Left renal cortex interstitium (tissue), 4 donors: ENCODE measurements around the gene RIPOR2. TPM values are rescaled to one million over a fixed set of nuclear protein-coding genes. Genes with fewer than 3 reads are reported as not detected.
"Not testable (repeated sequence)": the region's sequence is repeated elsewhere in the genome, so short reads cannot be mapped to it uniquely, and the experiment has no call there.

Source experiments
- DNase-seq, 4 donors: peaks; one replicate each; pipeline ENCODE4 v3.0.0-alpha.2; 2013; ENCODE audit warnings: low read depth in 4 of 4, low spot score in 2 of 4, missing footprints in 1 of 4
- polyA plus RNA-seq, 4 donors: library from polyadenylated mRNA; unstranded; fragments of 120-200 nt; gene quantifications; one replicate each; pipeline ENCODE4 v1.2.1, GENCODE V29; 2013; ENCODE audit not compliant: insufficient read length in 4 of 4

RIPOR2 gene
- polyA plus RNA-seq, 4 donors, result 6.0 to 8.8 (median 7.1) TPM

- no peak for DNase-seq
Measured at GRCh38 chr6:24953726-24954125, 18.0 kb upstream of the RIPOR2 start.

- DNase-seq, result no peak
Measured at GRCh38 chr6:24951811-24952299, 16.1 kb upstream of the RIPOR2 start.

GRCh38 chr6:24950218-24950941 is 14.6 kb upstream of the RIPOR2 start:
- DNase-seq, result no peak

- DNase-seq, result no peak
Measured at GRCh38 chr6:24949020-24949569, 13.3 kb upstream of the RIPOR2 start.

DNA sequence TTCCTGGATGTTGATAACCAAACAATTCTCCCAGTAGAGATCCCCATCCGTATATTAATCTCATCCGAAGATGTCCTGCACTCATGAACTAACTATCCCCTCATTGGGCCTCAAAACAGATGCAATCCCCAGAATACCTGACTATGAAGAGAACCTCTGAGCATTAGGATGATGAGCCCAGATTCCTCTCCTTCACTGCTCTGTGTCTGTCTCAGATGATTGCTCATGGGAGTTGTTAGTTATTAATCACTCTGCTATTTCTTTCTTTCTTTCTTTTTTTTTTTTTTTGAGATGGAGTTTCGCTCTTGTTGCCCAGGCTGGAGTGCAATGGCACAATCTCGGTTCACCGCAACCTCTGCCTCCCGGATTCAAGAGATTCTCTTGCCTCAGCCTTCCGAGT is 12.5 kb upstream of the RIPOR2 start:
- DNase-seq, result not testable (repeated sequence)

DNA sequence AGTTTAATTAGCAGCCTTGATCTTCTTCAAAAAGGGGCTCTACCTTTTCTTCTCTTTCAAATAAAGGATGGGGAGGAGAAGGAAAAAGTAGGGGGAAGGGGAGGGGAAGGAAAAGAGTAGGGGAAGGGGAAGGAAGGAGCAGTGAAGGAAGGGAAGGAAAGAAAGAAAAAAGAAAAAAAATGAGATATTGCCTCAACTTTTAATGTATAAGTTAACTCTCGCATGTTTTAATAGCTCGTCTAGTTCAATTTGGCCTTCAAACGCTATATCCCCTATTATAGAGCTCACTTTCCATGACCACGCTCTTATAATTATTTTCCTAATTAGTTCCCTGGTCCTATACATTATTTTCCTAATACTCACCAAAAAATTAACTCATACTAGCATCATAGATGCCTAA is 11.9 kb upstream of the RIPOR2 start:
- no peak for DNase-seq

DNA sequence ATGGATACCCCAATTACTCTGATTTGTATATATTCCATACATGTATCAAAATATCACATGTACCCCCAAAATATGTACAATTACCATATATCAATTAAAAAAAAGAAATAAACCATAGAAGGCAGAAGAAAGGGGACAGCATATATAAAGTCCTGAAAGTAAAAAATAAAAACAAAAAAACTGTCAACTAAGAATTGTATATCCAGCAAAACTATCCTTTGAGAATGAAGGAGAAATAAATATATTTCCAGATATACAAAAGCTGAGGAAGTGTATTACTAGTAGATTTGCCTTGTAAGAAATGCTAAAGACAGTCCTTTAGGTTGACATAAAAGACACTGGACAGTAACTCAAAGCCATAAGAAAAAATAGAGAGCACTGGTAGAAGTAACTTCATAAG is 9.3 kb upstream of the RIPOR2 start:
- DNase-seq, result no peak

DNA sequence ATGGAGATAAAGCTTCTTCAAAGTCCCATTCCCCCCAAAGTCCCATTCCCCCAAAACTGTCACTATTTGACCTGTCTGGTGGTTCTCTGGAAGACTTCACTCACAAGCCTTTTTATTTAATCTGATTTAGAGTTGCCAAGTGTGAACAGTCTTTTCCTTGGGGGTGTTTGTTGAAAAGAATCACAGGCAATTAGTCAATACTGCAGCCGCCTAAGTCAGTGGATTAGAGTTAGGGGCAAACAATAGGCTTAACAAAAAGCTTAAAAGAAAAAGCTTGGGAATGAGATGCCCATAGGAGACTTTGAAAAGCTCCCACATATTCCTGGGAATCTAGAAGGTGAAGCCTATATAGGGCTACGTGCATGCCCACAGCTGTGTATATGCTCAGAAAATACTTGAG is 8.0 kb upstream of the RIPOR2 start:
- DNase-seq, result no peak

GRCh38 chr6:24940311-24940917 is 4.7 kb upstream of the RIPOR2 start:
- DNase-seq, result no peak

- DNase-seq, result no peak
Measured at GRCh38 chr6:24936641-24937317, 1.0 kb upstream of the RIPOR2 start.

DNA sequence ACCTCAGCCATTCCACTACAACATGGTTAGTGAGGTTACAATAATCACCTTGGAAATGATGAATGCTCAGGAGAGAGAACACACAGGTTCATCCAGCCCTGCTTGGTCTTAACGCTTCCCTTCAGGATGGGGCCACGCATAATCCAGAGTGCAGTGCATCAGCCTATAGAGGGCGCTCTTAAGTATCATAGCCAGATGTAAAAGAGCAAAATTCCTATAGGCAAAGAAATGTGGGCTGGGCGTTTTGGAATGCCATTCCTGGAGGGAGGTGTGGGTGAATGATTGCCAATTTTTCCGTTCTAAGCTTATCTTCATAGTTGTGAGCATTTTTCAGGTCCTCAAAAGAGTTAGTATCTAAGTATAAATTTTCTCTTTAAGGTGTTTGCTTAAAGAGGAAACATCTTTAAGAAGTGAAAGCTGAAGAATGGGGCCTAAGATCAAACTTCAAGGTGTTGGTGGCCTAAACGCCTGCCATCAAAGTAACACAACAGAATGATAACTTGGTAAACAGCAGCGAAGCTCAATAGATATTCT is 1.8 kb downstream of the RIPOR2 start:
- DNase-seq, result no peak

- no peak for DNase-seq
Measured at GRCh38 chr6:24933266-24933665, 2.5 kb downstream of the RIPOR2 start.

GRCh38 chr6:24932832-24933231 is 2.9 kb downstream of the RIPOR2 start:
- DNase-seq, result no peak

DNA sequence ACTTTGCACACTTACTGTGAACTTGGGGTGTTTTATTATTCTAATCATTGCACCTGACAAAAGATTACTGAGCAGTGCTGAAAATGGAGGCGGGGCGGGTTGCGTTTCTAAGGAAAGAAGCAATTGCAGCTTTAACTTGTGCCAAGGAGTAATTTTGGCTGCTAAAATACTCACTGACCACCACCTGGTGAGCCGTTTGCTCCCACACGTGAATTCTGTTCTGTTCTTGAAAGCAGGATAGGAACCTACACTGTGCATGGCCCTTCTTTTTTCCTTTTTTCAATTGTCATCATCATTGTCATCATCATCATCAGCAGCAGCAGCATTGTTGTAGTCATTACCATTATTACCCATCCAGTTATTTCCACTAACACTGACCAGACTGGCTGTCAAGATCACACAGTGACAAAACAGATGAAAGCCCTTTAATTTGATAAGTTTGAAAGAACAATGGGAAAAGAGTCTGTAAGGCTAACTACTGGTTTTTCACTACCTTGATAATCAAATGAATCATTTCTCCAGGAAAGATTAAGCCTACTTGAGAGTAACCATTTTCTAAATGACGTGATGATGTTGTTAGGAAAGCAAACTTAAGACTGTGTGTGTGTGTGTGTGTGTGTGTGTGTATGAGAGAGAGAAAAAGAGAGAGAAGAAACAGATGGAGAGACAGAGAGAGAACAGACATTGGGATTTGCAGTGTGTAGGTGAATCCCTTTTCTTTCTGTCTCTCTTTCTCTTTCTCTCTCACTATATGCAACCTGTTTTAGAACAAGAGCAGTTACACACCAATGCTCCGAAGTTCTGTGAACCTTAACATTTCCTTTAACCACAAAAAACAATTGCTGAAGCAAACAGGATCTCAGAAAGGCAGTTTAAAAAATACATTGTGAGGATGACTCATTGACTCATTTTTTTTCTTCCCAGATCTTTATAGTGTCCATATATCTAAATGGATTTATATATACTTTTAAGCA is 3.8 kb downstream of the RIPOR2 start:
- DNase-seq, result no peak

DNA sequence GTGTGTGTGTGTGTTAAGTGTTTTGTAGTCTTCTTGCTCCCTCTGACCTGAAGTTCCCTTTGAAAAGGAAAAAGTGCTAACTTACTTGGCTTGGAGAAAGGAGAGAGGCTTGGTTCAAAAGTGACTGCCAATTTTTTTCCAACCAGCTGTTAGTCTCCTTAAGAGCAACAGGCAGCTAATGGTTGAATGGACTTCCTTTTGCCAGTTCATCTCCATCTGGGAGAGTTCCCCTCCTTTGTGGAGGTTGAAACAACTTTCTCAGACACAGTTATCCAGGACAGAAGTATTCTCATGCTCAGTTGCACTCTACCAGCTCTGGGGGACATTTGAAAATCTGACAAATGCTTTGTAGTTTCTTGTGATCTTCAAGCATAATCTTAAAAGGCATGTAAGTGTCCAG is 4.5 kb downstream of the RIPOR2 start:
- no peak for DNase-seq

- no peak for DNase-seq
Measured at GRCh38 chr6:24930431-24930871, 5.3 kb downstream of the RIPOR2 start.

DNA sequence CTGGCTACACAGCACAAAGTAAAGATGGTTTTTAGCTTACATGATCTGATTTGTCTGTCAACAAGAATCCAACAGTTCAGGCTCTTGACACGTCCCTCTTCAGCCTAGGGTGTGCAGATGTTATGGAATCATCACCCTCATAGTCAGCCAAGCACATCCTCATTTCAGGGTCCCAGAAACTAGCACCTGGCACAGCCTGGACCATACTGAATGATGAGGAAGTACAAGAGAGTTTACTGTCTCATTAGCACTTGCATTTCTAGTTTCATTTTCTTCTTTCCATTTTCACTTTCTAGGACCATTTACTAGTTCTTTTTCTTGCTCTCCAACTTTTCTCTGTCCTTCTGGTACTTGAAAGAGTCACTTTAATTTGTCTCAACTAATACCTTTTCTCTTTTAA is 6.5 kb downstream of the RIPOR2 start:
- no peak for DNase-seq

DNA sequence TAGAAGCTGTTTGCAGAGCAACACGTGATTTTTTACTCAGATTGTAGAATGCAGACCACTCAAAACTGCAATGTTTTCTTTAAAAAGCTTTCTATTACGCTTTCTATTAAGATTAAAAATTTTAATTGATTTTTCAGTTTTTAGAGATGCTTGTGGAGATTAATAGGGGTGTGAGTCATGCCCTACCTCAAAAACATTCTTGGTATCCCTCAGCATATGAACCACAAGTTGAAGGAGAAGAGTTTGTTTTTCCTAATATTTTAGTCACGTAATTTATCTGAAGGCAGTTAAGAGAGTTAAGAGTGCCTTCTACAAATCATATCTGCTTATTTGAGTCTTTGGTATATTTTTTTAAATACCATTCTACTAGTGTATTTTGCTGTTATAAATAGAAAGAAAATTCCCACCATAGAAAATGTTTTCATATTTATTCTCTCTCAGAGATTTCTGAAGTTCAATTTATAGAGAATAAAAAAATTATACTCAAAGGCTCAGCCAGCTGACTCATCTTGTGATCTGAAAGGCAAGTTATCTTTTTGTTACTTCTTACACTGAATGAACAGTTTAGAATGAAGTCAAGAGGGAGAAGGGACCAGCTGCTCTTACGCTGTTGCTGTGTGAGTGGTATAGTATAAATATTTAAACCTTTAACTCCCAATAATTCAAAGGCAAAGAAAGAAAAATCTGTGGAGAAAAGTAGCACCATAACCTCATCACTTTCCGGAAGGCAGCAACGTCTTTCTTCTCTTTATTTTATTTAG is 7.6 kb downstream of the RIPOR2 start:
- DNase-seq, result no peak

DNA sequence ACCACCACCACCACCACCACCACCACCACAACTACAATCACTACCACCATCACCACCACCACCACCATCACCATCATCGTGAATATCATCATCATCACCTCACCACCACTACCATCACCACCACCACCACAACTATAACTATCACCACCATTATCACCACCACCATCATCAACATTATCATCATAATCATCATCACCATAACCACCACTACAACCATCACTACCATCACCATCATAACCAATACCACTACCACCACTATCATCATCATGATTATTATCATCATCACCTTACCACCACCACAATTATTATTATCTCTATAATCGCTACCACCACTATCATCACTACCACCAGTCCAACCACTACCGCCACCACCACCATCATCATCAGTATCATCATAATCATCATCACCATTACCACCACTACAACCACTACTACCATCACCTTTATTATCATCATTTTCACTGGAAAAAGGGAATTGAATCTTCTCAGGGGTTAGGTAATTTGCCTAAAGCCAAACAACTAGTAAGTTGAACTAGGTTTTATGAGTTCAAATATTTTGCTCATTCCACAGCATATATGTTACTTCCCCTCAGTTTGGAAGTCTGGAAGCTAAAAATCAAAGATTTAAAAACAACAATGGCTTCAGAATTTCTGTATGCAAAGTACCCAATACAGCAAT is 8.3 kb downstream of the RIPOR2 start:
- DNase-seq, result no peak
